IMR-90 (cell line): ENCODE data around the gene UBE2B. TPM values are rescaled to one million over a fixed set of nuclear protein-coding genes. Genes with fewer than 3 reads are reported as not detected.

ENCODE experiments used
- ATAC-seq: fragments of 200-7000 bp; cut with Tn5 transposase; 2 replicates; pipeline ENCODE4 v1.9.1; 2020; ENCODE audit warnings: low read depth, mild to moderate bottlenecking, moderate library complexity
- BruUV-seq: library from RNA; stranded (reverse); fragments of 400-500 nt; replicated peaks from 2 replicates; lab custom pipeline; 2021; lab: Mats Ljungman, UMichigan
- CTCF ChIA-PET: fragments of 300-600 bp; formaldehyde crosslinking; extraction: SDS; loops from one replicate; lab custom pipeline; 2021; ENCODE audit warnings: antibody characterized with exemption; lab: Yijun Ruan, JAX
- POLR2A ChIA-PET: fragments of 300-600 bp; sonication (Branson Sonifier 250); formaldehyde crosslinking; loops from one replicate; lab custom pipeline; 2022; ENCODE audit warnings: antibody characterized with exemption; ENCODE audit not compliant: unreplicated experiment; lab: Charles Lee
- DNase-seq: peaks from one replicate; pipeline ENCODE4 v3.0.0; 2013
- H2AFZ ChIP-seq: replicated peaks from 2 replicates; pipeline ENCODE3; 2013; ENCODE audit warnings: low read length, mild to moderate bottlenecking; ENCODE audit not compliant: poor library complexity
- H2AK5ac ChIP-seq: 2 replicates; pipeline ENCODE4 v1.6.1; 2013; ENCODE audit warnings: low read depth, low read length, inconsistent platforms
- H2AK9ac ChIP-seq: replicated peaks from 2 replicates; pipeline ENCODE3; 2013; ENCODE audit warnings: mild to moderate bottlenecking, low read depth, low read length, moderate library complexity; ENCODE audit not compliant: poor library complexity
- H2BK120ac ChIP-seq: 2 replicates; pipeline ENCODE4 v1.6.1; 2013; ENCODE audit warnings: low read depth, low read length, inconsistent platforms
- H2BK15ac ChIP-seq: 3 replicates; pipeline ENCODE4 v1.6.1; 2013; ENCODE audit warnings: low read depth, low read length, inconsistent platforms
- H2BK20ac ChIP-seq: 2 replicates; pipeline ENCODE4 v1.6.1; 2013; ENCODE audit warnings: low read depth, mild to moderate bottlenecking, inconsistent platforms, low read length, moderate library complexity
- H2BK5ac ChIP-seq: 2 replicates; pipeline ENCODE4 v1.6.1; 2013; ENCODE audit warnings: mild to moderate bottlenecking, low read depth, low read length, inconsistent platforms; ENCODE audit not compliant: poor library complexity, severe bottlenecking
- H3K14ac ChIP-seq: replicated peaks from 2 replicates; pipeline ENCODE4 v1.6.1; 2013; ENCODE audit warnings: low read depth, low read length, inconsistent platforms
- H3K18ac ChIP-seq: 2 replicates; pipeline ENCODE4 v1.6.1; 2013; ENCODE audit warnings: low read depth, low read length, control low read depth
- H3K23ac ChIP-seq: 2 replicates; pipeline ENCODE4 v1.6.1; 2013; ENCODE audit warnings: low read depth, low read length, inconsistent platforms
- H3K27ac ChIP-seq: 2 replicates; pipeline ENCODE4 v1.5.1; 2013; ENCODE audit warnings: mild to moderate bottlenecking, control low read depth, low read length; ENCODE audit not compliant: insufficient read depth
- H3K27me3 ChIP-seq: 2 replicates; pipeline ENCODE4 v1.6.1; 2013; ENCODE audit warnings: low read length; ENCODE audit not compliant: control insufficient read depth, insufficient read depth
- H3K36me3 ChIP-seq: 2 replicates; pipeline ENCODE4 v1.6.1; 2013; ENCODE audit warnings: low read length, mixed read lengths; ENCODE audit not compliant: control insufficient read depth, insufficient read depth
- H3K4ac ChIP-seq: 2 replicates; pipeline ENCODE4 v1.6.1; 2013; ENCODE audit warnings: low read depth, low read length, inconsistent platforms
- H3K4me1 ChIP-seq: 2 replicates; pipeline ENCODE4 v1.6.1; 2013; ENCODE audit warnings: low read length, mixed read lengths; ENCODE audit not compliant: control insufficient read depth, insufficient read depth
- H3K4me2 ChIP-seq: 2 replicates; pipeline ENCODE4 v1.6.1; 2013; ENCODE audit warnings: low read depth, mild to moderate bottlenecking, control low read depth, low read length, moderate library complexity
- H3K4me3 ChIP-seq: 2 replicates; pipeline ENCODE4 v1.5.1; 2013; ENCODE audit warnings: low read depth, mild to moderate bottlenecking, control low read depth, low read length, moderate library complexity; ENCODE audit not compliant: insufficient read depth
- H3K56ac ChIP-seq: 2 replicates; pipeline ENCODE4 v1.6.1; 2013; ENCODE audit warnings: low read length, inconsistent platforms; ENCODE audit not compliant: insufficient read depth; ENCODE audit errors: extremely low read depth
- H3K79me1 ChIP-seq, 2 experiments: 2 replicates each; pipeline ENCODE4 v1.6.1; 2013; ENCODE audit warnings: low read length in 2 of 2, inconsistent platforms in 1 of 2, low read depth in 1 of 2
- H3K9ac ChIP-seq: 2 replicates; pipeline ENCODE4 v1.6.1; 2013; ENCODE audit warnings: low read depth, low read length, control low read depth
- H3K9me1 ChIP-seq: 2 replicates; pipeline ENCODE4 v1.6.1; 2013; ENCODE audit warnings: low read length, inconsistent platforms; ENCODE audit not compliant: insufficient read depth
- H3K9me3 ChIP-seq: 2 replicates; pipeline ENCODE4 v1.6.1; 2013; ENCODE audit warnings: low read length; ENCODE audit not compliant: control insufficient read depth, insufficient read depth
- H4K20me1 ChIP-seq: 2 replicates; pipeline ENCODE4 v1.6.1; 2013; ENCODE audit warnings: low read length, inconsistent platforms; ENCODE audit not compliant: insufficient read depth
- H4K5ac ChIP-seq: 2 replicates; pipeline ENCODE4 v1.6.1; 2013; ENCODE audit warnings: mild to moderate bottlenecking, low read depth, low read length, control low read depth
- H4K8ac ChIP-seq, 2 experiments: 2 replicates each; pipeline ENCODE4 v1.6.1; 2013; ENCODE audit warnings: low read depth in 2 of 2, low read length in 2 of 2, control low read depth in 1 of 2, inconsistent platforms in 1 of 2
- H4K91ac ChIP-seq: 2 replicates; pipeline ENCODE4 v1.6.1; 2013; ENCODE audit warnings: low read depth, low read length, inconsistent platforms; ENCODE audit not compliant: insufficient read depth
- BHLHE40 ChIP-seq: fragments of 150-350 bp; IDR thresholded peaks from 2 replicates; pipeline ENCODE4 v1.6.1; 2016; ENCODE audit warnings: mild to moderate bottlenecking, low read depth, low read length
- CEBPB ChIP-seq: IDR thresholded peaks from 2 replicates; pipeline ENCODE4 v1.6.1; 2012; ENCODE audit warnings: low read depth, low read length, improper control_type of control experiment
- CHD1 ChIP-seq: IDR thresholded peaks from 2 replicates; pipeline ENCODE4 v1.6.1; 2012; ENCODE audit warnings: low read depth, low read length, improper control_type of control experiment
- CTCF ChIP-seq: conservative IDR thresholded peaks from 2 replicates; pipeline ENCODE4 v1.5.1; 2012; ENCODE audit warnings: mild to moderate bottlenecking, low read depth, low read length, improper control_type of control experiment
- ELK1 ChIP-seq: fragments of 150-350 bp; IDR thresholded peaks from 2 replicates; pipeline ENCODE4 v1.6.1; 2016; ENCODE audit warnings: low read depth, mild to moderate bottlenecking, low read length, moderate library complexity, borderline replicate concordance
- FOS ChIP-seq: fragments of 150-350 bp; IDR thresholded peaks from 2 replicates; pipeline ENCODE4 v1.6.1; 2016; ENCODE audit warnings: low read depth, low read length
- MAFK ChIP-seq: IDR thresholded peaks from 2 replicates; pipeline ENCODE4 v1.6.1; 2012; ENCODE audit warnings: low read depth, low read length, improper control_type of control experiment
- MAZ ChIP-seq: IDR thresholded peaks from 2 replicates; pipeline ENCODE4 v1.6.1; 2012; ENCODE audit warnings: low read depth, mild to moderate bottlenecking, low read length, improper control_type of control experiment, moderate library complexity, borderline replicate concordance
- MXI1 ChIP-seq: IDR thresholded peaks from 2 replicates; pipeline ENCODE4 v1.6.1; 2012; ENCODE audit warnings: low read depth, mild to moderate bottlenecking, low read length, moderate library complexity, borderline replicate concordance
- NFE2L2 ChIP-seq: fragments of 150-350 bp; IDR thresholded peaks from 2 replicates; pipeline ENCODE4 v1.6.1; 2016; ENCODE audit warnings: low read depth, mild to moderate bottlenecking, low read length
- POLR2A ChIP-seq: IDR thresholded peaks from 2 replicates; pipeline ENCODE4 v1.6.1; 2012; ENCODE audit warnings: mild to moderate bottlenecking, low read depth, low read length
- RAD21 ChIP-seq: IDR thresholded peaks from 2 replicates; pipeline ENCODE4 v1.6.1; 2012; ENCODE audit warnings: low read length, improper control_type of control experiment
- RCOR1 ChIP-seq: IDR thresholded peaks from 2 replicates; pipeline ENCODE4 v1.6.1; 2012; ENCODE audit warnings: mild to moderate bottlenecking, low read length, improper control_type of control experiment; ENCODE audit not compliant: insufficient replicate concordance
- RFX5 ChIP-seq: IDR thresholded peaks from 2 replicates; pipeline ENCODE4 v1.8.0; 2012; ENCODE audit warnings: low read depth, mild to moderate bottlenecking, low read length, moderate library complexity
- SMC3 ChIP-seq: fragments of 150-350 bp; IDR thresholded peaks from 2 replicates; pipeline ENCODE4 v1.6.1; 2016; ENCODE audit warnings: low read depth, mild to moderate bottlenecking, antibody characterized with exemption, low read length, moderate library complexity
- WGBS, 2 experiments: methylation state at CpG; one replicate each; pipeline versions ENCODE4 v1.1.5 to v1.1.7; 2013; ENCODE audit warnings: missing lambda C conversion rate in 2 of 2; ENCODE audit not compliant: insufficient read length in 1 of 2; ENCODE audit errors: extremely low coverage in 2 of 2; 5-methylcytosine and 5-hydroxymethylcytosine counted together
- dilution Hi-C: fragments of 300-500 bp; cut with HindIII; formaldehyde crosslinking; loops from one replicate; pipeline ENCODE4 v1.14.3; 2018; ENCODE audit warnings: low sequenced_read_pairs; ENCODE audit not compliant: unreplicated experiment
- in situ Hi-C: fragments of 300-500 bp; cut with MboI; formaldehyde crosslinking; loops from 3 replicates; pipeline ENCODE4 v1.14.3; 2019; ENCODE audit warnings: low sequenced_read_pairs, inconsistent platforms, mixed read lengths
- intact Hi-C: fragments of 100-400 bp; cut with micrococcal nuclease; formaldehyde crosslinking; loops from 2 replicates; pipeline ENCODE4 v1.10.0; 2022
- polyA plus RNA-seq, 3 experiments: library from polyadenylated mRNA; depleted of rRNA; stranded (reverse); fragments of >200 nt; gene quantifications; 2 replicates each; pipeline ENCODE4 v1.2.3, GENCODE V29; 2012; ENCODE audit warnings: low replicate concordance in 1 of 3
- total RNA-seq: library from RNA; depleted of rRNA; stranded (reverse); fragments of >200 nt; gene quantifications from 2 replicates; pipeline ENCODE4 v1.2.3, GENCODE V29; 2012
- TF ChIP-seq, protein P1 (sequence below): fragments of 150-350 bp; IDR thresholded peaks from 2 replicates; pipeline ENCODE4 v1.6.1; 2017; ENCODE audit warnings: mild to moderate bottlenecking, antibody characterized with exemption, low read length, low read depth

The UBE2B gene
- total and polyA plus RNA-seq, 2 of the 4 experiments (the other 2 are of a cell fraction) = 6.3 to 46.0 TPM

GRCh38 chr5:134349463-134349862, 21.9 kb upstream of the UBE2B start:
- Histone ChIP-seq H3K4me1 (no peaks in the 10 kb centered on the region), H3K9ac (no peak overlapping the region), H3K9me3 (no peaks in the 10 kb centered on the region), H3K27me3 (no peaks in the 10 kb centered on the region), H3K56ac (no peak overlapping the region), H2AFZ (no peak overlapping the region), H4K5ac (no peak overlapping the region), H3K4me2 (no peak overlapping the region), H4K20me1 (no peaks in the 10 kb centered on the region), H2BK15ac (no peak overlapping the region), H3K4ac (no peak overlapping the region), H3K23ac (no peak overlapping the region), H3K27ac (no peak overlapping the region), H4K91ac (no peak overlapping the region), H3K4me3 (no peak overlapping the region), H3K14ac (no peak overlapping the region), H2BK5ac (no peak overlapping the region), H3K9me1 (no peaks in the 10 kb centered on the region), H4K8ac (no peak overlapping the region), H2AK5ac (no peak overlapping the region), H3K36me3 (peaks cover 2% of the 10 kb centered on the region; the same call in 1 of the 2 replicates), H2BK20ac (no peak overlapping the region), H3K18ac (no peak overlapping the region), H2BK120ac (no peak overlapping the region), H2AK9ac (no peak overlapping the region), H3K79me1 (no peaks in the 10 kb centered on the region)
- ATAC-seq (no peak), DNase-seq (no peak)
- ChIA-PET CTCF (no interaction called here), POLR2A (no interaction called here)
- no peak for TF ChIP-seq CHD1
- TF ChIP-seq, protein P1, sequence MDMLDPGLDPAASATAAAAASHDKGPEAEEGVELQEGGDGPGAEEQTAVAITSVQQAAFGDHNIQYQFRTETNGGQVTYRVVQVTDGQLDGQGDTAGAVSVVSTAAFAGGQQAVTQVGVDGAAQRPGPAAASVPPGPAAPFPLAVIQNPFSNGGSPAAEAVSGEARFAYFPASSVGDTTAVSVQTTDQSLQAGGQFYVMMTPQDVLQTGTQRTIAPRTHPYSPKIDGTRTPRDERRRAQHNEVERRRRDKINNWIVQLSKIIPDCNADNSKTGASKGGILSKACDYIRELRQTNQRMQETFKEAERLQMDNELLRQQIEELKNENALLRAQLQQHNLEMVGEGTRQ = no peak
- TF ChIP-seq RAD21 = no peak
- no peak for TF ChIP-seq SMC3
- no peak for TF ChIP-seq MXI1
- TF ChIP-seq CEBPB = no peak
- no peak for TF ChIP-seq POLR2A
- no peak for TF ChIP-seq MAFK
- no peak for TF ChIP-seq ELK1
- TF ChIP-seq MAZ = no peak
- TF ChIP-seq BHLHE40 = no peak
- TF ChIP-seq RCOR1 = no peak
- no peak for TF ChIP-seq FOS
- TF ChIP-seq CTCF = no peak
- TF ChIP-seq NFE2L2 = no peak
- TF ChIP-seq RFX5 = no peak
- intact Hi-C loops (no loop called here), in situ Hi-C loops (no loop called here), dilution Hi-C loops (no loop called here)
- WGBS, 2 experiments = no CpG with 5 or more reads among the region's 4 CpGs
- no TSS peak for BruUV-seq
